Ascending aorta (tissue), 2 donors: ENCODE measurements around the gene NHS. TPM values are rescaled to one million over a fixed set of nuclear protein-coding genes. Genes with fewer than 3 reads are reported as not detected.

Source experiments
- DNase-seq, 2 donors: peaks; one replicate each; pipeline ENCODE4 v3.0.0-alpha.2; 2019; ENCODE audit warnings: low spot score in 2 of 2
- H3K27ac ChIP-seq, 2 donors: fragments of 200-600 bp; sonication (generic); one replicate each; pipeline ENCODE4 v1.5.1; 2016 to 2017; ENCODE audit warnings: mild to moderate bottlenecking in 1 of 2
- H3K27me3 ChIP-seq: fragments of 200-600 bp; sonication (generic); one replicate; pipeline ENCODE4 v1.5.1; 2017
- H3K36me3 ChIP-seq, 2 donors: fragments of 200-600 bp; sonication (generic); one replicate each; pipeline ENCODE4 v1.5.1; 2016
- H3K4me1 ChIP-seq, 2 donors: fragments of 200-600 bp; sonication (generic); one replicate each; pipeline ENCODE4 v1.5.1; 2016 to 2017; ENCODE audit warnings: mild to moderate bottlenecking in 1 of 2
- H3K4me3 ChIP-seq, 2 donors: fragments of 200-600 bp; sonication (generic); one replicate each; pipeline ENCODE4 v1.5.1; 2016 to 2017; ENCODE audit warnings: mild to moderate bottlenecking in 1 of 2
- H3K9me3 ChIP-seq, 2 donors: fragments of 200-600 bp; sonication (generic); one replicate each; pipeline ENCODE4 v1.5.1; 2016
- intact Hi-C: fragments of 100-400 bp; cut with DNase I; formaldehyde crosslinking; loops from one replicate; pipeline ENCODE4 v1.15.1; 2023
- total RNA-seq: library from RNA; depleted of rRNA; stranded (reverse); fragments of >200 nt; gene quantifications from one replicate; pipeline ENCODE4 v1.1.0, GENCODE V29; 2016
- TF ChIP-seq, protein P1 (sequence below), 3 experiments: fragments of 200-600 bp in 2 of 3; fragments of 450-650 bp in 1 of 3; sonication (generic) in 2 of 3; IDR thresholded peaks; one replicate each; pipeline ENCODE4 v1.5.1; 2016 to 2019; ENCODE audit warnings: antibody characterized with exemption in 3 of 3, mild to moderate bottlenecking in 1 of 3, moderate library complexity in 1 of 3

The NHS gene
- total RNA-seq, 1 donor from 2014 or later = 8.8 TPM

DNA sequence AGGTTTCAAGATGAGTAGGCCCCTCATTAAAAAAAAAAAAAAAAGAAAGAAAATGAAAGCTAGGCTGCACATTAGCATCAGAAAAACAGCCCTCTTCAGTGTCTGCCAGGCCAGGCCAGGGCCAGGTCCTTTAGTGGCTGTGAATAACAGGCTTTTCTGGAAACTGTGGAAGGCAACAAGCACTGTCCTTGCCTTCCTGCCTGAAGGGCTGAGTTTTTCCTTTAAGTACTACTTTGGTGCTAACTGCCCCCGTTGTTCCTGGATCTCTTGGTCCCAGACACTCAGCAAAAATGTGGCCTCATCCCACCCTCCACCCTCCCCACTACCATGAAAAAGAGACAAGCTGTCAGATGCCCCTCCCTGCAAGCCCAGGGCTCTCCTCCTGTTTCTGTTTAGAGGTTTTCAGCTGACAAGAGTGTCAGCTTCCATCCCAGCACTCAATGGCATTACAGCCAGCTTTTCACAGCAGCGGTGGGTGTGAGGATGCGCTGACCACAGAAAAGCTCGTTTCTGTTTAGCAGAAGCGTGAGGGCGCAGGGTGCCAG lies 174.2 kb downstream of the NHS start:
- no peak for DNase-seq
- H3K36me3 ChIP-seq = no peaks in the 10 kb centered on the region
- no peak overlapping the region for H3K27ac ChIP-seq
- H3K9me3 ChIP-seq = no peaks in the 10 kb centered on the region
- no peaks in the 10 kb centered on the region for H3K27me3 ChIP-seq
- no peak overlapping the region for H3K4me3 ChIP-seq
- TF ChIP-seq, protein P1, sequence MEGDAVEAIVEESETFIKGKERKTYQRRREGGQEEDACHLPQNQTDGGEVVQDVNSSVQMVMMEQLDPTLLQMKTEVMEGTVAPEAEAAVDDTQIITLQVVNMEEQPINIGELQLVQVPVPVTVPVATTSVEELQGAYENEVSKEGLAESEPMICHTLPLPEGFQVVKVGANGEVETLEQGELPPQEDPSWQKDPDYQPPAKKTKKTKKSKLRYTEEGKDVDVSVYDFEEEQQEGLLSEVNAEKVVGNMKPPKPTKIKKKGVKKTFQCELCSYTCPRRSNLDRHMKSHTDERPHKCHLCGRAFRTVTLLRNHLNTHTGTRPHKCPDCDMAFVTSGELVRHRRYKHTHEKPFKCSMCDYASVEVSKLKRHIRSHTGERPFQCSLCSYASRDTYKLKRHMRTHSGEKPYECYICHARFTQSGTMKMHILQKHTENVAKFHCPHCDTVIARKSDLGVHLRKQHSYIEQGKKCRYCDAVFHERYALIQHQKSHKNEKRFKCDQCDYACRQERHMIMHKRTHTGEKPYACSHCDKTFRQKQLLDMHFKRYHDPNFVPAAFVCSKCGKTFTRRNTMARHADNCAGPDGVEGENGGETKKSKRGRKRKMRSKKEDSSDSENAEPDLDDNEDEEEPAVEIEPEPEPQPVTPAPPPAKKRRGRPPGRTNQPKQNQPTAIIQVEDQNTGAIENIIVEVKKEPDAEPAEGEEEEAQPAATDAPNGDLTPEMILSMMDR (IDR thresholded peaks at IDR 0.05) = no peak
- peaks cover 7 to 12% of the 10 kb centered on the region in 2 donors for H3K4me1 ChIP-seq
- intact Hi-C loops = no loop called here

DNA sequence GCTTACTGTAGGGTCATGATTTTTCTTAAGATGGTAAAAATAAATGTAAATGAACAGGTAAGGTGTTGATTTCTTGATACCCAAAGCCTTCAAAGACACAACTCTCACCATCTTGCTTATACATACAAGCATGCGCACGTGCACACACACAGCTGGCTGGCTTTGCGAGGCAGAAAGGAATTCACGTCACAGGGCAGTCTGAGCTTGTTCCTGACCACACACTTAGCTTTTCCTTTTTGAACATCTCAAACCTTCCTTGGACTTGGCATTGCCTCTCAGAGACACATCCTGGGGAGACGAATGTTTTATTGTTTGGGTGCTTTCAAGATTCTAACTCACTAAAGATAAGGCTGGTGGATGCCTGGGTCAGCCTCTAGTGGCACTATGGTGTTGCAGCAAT lies 175.0 kb downstream of the NHS start:
- H3K4me3 ChIP-seq = no peak overlapping the region
- no peak for DNase-seq
- H3K4me1 ChIP-seq = peaks cover 7 to 16% of the 10 kb centered on the region in 2 donors
- no peak overlapping the region for H3K27ac ChIP-seq
- TF ChIP-seq, protein P1 (IDR thresholded peaks at IDR 0.05) = no peak
- H3K36me3 ChIP-seq = no peaks in the 10 kb centered on the region
- no peaks in the 10 kb centered on the region for H3K9me3 ChIP-seq
- no peaks in the 10 kb centered on the region for H3K27me3 ChIP-seq
- intact Hi-C loops = no loop called here

DNA sequence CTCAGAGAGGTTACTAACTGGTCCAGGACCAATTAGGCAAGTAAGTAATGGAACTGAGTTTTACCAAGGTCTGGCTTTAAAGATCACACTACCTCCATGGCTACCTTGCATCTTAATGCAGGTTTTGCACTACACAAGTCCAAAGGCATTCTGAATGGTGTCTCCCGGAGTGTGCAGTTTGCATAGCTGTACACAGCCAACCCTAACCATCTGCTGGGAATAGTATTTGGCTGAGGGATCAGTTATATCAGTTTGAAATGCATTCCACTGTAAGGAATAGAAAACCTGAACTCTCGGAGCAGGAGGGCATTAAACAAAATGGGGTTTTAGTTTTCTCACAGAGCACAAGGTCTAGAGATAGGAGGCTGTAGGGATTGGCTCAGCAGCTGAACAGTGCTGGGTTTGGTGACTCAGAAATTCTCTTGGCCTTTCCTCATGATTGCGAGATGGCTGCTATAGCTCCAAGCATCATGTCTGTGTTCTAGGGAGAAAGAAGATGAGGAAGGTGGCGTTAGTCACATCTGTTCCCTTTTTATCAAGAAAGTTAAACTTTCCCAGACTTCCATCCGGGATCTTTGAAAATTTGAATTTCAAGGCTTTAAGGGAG lies 177.1 kb downstream of the NHS start:
- Histone ChIP-seq H3K27ac (no peak overlapping the region), H3K9me3 (no peaks in the 10 kb centered on the region), H3K36me3 (no peaks in the 10 kb centered on the region), H3K4me3 (no peak overlapping the region), H3K27me3 (no peaks in the 10 kb centered on the region), H3K4me1 (peaks cover 12 to 27% of the 10 kb centered on the region in 2 donors)
- DNase-seq = no peak
- TF ChIP-seq, protein P1 (IDR thresholded peaks at IDR 0.05) = no peak
- intact Hi-C loops = loop anchor here (2.0 kb wide), 1 partner anchor 39 kb away; no protein-coding TSS in a partner anchor

DNA sequence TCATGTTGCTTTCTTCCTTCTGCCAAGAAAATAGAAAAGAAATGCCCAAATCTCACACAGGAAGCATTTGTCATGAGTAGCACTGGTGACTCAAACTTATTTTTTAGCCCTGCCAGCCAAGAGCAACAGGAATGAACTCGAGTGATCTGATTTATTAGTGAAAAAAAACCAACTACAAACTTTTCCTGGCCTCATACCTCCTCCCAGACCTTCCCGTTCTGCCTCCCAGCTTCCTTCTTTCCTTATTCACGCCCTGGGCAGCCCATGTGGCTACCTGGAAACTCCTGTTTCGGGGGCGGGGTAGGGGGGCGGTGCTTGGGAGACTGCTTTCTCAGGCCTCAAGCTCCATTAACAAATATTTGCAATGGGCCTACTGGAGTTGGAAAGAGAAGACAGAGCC lies 178.5 kb downstream of the NHS start:
- H3K27ac ChIP-seq = peak overlapping the region; percentile 43 to 68

DNA sequence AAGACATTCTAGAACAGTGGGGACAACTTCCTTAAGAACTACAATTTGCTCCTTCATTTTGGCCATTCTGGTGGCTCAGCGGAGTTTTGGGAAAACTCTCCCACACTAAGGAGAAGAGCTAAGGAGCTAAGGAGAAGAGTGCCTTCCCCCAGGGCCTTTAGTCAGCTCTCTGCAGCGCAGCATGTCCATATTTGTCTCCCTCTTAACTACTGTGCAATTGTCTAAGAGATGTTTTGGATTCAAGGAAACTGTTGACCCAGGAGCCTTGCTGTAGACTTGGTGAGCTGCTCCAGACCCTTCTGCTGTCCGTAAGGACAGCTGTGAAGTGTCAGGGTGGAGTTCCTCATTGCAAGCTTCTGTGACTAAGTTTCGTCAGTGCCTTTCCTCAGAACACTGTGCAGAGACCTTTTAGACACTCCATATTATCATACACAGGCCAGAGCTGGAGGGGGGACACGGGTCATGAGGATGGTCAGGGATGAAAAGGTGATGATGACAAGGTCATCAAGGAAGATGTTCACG lies 179.0 kb downstream of the NHS start:
- TF ChIP-seq, protein P1 (IDR thresholded peaks at IDR 0.05) = no peak
- peak overlapping the region; percentile 43 to 49 for H3K27ac ChIP-seq
- no peak for DNase-seq

More for the DNA sequence above, 178.5 kb downstream of the NHS start:
- Histone ChIP-seq H3K4me3 (no peak overlapping the region), H3K36me3 (no peaks in the 10 kb centered on the region), H3K27me3 (no peaks in the 10 kb centered on the region), H3K9me3 (no peaks in the 10 kb centered on the region), H3K4me1 (peaks cover 12 to 22% of the 10 kb centered on the region in 2 donors)
- intact Hi-C loops = loop anchor here (1.0 to 2.0 kb wide), 2 partner anchors 26 to 37 kb away; no protein-coding TSS in a partner anchor
- TF ChIP-seq, protein P1 (IDR thresholded peaks at IDR 0.05) = no peak
- DNase-seq = peak; percentile 11 to 75

More for the DNA sequence above, 179.0 kb downstream of the NHS start:
- intact Hi-C loops = loop anchor here (1.0 to 2.0 kb wide), 2 partner anchors 25 to 37 kb away; no protein-coding TSS in a partner anchor
- Histone ChIP-seq H3K4me3 (no peak overlapping the region), H3K27me3 (no peaks in the 10 kb centered on the region), H3K36me3 (no peaks in the 10 kb centered on the region), H3K9me3 (no peaks in the 10 kb centered on the region), H3K4me1 (peaks cover 12 to 22% of the 10 kb centered on the region in 2 donors)
